Heart right ventricle (tissue), 16 donors: ENCODE measurements around the gene FAM32A. TPM values are rescaled to one million over a fixed set of nuclear protein-coding genes. Genes with fewer than 3 reads are reported as not detected.
A peak's percentile ranks its signal among the peaks of the same experiment; 100 is the strongest.

Experiments used
- ATAC-seq, 8 donors: fragments of 200-7000 bp; cut with Tn5 transposase; one replicate each; pipeline ENCODE4 v1.9.1; 2020; ENCODE audit warnings: mild to moderate bottlenecking in 8 of 8, moderate library complexity in 8 of 8, moderate number of reproducible peaks in 1 of 8
- DNase-seq, 2 donors: peaks; one replicate each; pipeline ENCODE4 v3.0.0-alpha.2; 2020
- H3K27ac ChIP-seq, 10 donors: fragments of 200-600 bp; sonication (generic) in 2 of 10; one replicate each; pipeline versions ENCODE4 v1.5.0 to v1.8.0; 2020 to 2022; ENCODE audit warnings: mild to moderate bottlenecking in 3 of 10
- H3K27me3 ChIP-seq, 7 donors: fragments of 200-600 bp; one replicate each; pipeline ENCODE4 v1.8.0; 2021 to 2022; ENCODE audit warnings: mild to moderate bottlenecking in 2 of 7
- H3K36me3 ChIP-seq, 9 donors: fragments of 200-600 bp; sonication (generic) in 1 of 9; one replicate each; pipeline versions ENCODE4 v1.5.0 to v1.8.0; 2020 to 2022; ENCODE audit warnings: mild to moderate bottlenecking in 2 of 9
- H3K4me1 ChIP-seq, 9 donors: fragments of 200-600 bp; sonication (generic) in 1 of 9; one replicate each; pipeline versions ENCODE4 v1.5.0 to v1.8.0; 2020 to 2022; ENCODE audit warnings: mild to moderate bottlenecking in 4 of 9
- H3K4me3 ChIP-seq, 10 donors: fragments of 200-600 bp; sonication (generic) in 2 of 10; one replicate each; pipeline versions ENCODE4 v1.5.0 to v1.8.0; 2020 to 2022; ENCODE audit warnings: mild to moderate bottlenecking in 7 of 10, moderate library complexity in 2 of 10
- H3K9me3 ChIP-seq, 11 donors: fragments of 200-600 bp in 10 of 11; sonication (generic) in 2 of 11; one replicate each; pipeline versions ENCODE4 v1.5.0 to v1.8.0; 2013 to 2022; ENCODE audit warnings: mild to moderate bottlenecking in 2 of 11, control low read depth in 1 of 11, moderate library complexity in 1 of 11
- WGBS, 2 donors: extraction: QIAGEN DNeasy Blood & Tissue Kit; methylation state at CpG; one replicate each; pipeline ENCODE4 v1.1.7; 2013; ENCODE audit warnings: inconsistent platforms in 1 of 2; 5-methylcytosine and 5-hydroxymethylcytosine counted together
- intact Hi-C, 10 donors: fragments of 100-400 bp; cut with DNase I; formaldehyde crosslinking; loops; one replicate each; pipeline versions ENCODE4 v1.11.1 to v1.14.2; 2022
- polyA plus RNA-seq, 2 donors: library from polyadenylated mRNA; stranded (reverse); fragments of 200-250 nt; gene quantifications; one replicate each; pipeline ENCODE4 v1.2.3, GENCODE V29; 2013
- total RNA-seq, 10 donors: library from RNA; stranded (reverse); fragmentation: NEBNext Ultra II Directional in 3 of 10; extraction: Animal tissue kit (Norgen Biotek cat#: 25700) in 3 of 10; gene quantifications; one replicate each; pipeline versions ENCODE4 v1.2.1 to v1.2.4, GENCODE V29; 2021 to 2023
- TF ChIP-seq, protein P1 (sequence below), 9 donors: fragments of 200-600 bp; sonication (generic) in 2 of 9; IDR thresholded peaks; one replicate each; pipeline versions ENCODE4 v1.5.0 to v1.8.0; 2021 to 2022; ENCODE audit warnings: antibody characterized with exemption in 9 of 9, mild to moderate bottlenecking in 5 of 9, moderate library complexity in 1 of 9
- donor health status: Arrhythmogenic right ventricular cardiomyopathy.
- donor health status: ischemic (EF 13 %, LVEDD 7.1; RV severe dilation, severe dysfunction).
- donor health status: healthy with polysubstance abuse.
- donor health status: DM: no; HTN: yes; CAD: no.
- donor health status: DM: no; HTN: no; CAD: no.
- donor health status: ischemic (EF 25% LVEDD 6.9; RV normal size, moderate dysfunction).
- donor health status: ischemic (EF 25% LVEDD 5.7; RV mildly dilated, moderate dysfunction).
- donor health status: healthy.
- donor health status: DM: yes; HTN: yes; CAD: no.
- donor health status: Ischemic cardiomyopathy.
- donor health status: ischemic (EF 35%, LVEDD 5.7; RV mildly dilated, moderate dysfunction).
- donor health status: nonischemic (EF 11% LVEDD 7.7; RV severe dilation, severe dysfunction).
- donor health status: DM: yes; HTN: yes; CAD: no.
- donor health status: PGD.
- donor health status: ischemic (EF 29% LVEDD 5.4; RV normal size, mild dysfunction).
- donor health status: nonischemic (EF 23%, LVEDD 6.1; RV moderate dilation, normal function).

The FAM32A gene
- total and polyA plus RNA-seq, 12 donors: 27.0 to 75.0 (median 34.3) TPM

GRCh38 chr19:16216744-16217670 lies 31.8 kb downstream of the FAM32A start:
- no peak for DNase-seq
- peak in 6 of 8 donors; percentile 13 to 74 (median 32) for ATAC-seq
- no peak overlapping the region for H3K27ac ChIP-seq
- no peaks in the 10 kb centered on the region for H3K27me3 ChIP-seq
- peaks cover 0 to 34% (median 23%) of the 10 kb centered on the region in 11 donors for H3K9me3 ChIP-seq
- intact Hi-C loops: no loop called here
- peaks cover 0 to 96% (median 27%) of the 10 kb centered on the region in 9 donors for H3K36me3 ChIP-seq
- WGBS, 2 donors: 87 to 91% methylated on average over 13 of the region's 13 CpGs
- TF ChIP-seq, protein P1, sequence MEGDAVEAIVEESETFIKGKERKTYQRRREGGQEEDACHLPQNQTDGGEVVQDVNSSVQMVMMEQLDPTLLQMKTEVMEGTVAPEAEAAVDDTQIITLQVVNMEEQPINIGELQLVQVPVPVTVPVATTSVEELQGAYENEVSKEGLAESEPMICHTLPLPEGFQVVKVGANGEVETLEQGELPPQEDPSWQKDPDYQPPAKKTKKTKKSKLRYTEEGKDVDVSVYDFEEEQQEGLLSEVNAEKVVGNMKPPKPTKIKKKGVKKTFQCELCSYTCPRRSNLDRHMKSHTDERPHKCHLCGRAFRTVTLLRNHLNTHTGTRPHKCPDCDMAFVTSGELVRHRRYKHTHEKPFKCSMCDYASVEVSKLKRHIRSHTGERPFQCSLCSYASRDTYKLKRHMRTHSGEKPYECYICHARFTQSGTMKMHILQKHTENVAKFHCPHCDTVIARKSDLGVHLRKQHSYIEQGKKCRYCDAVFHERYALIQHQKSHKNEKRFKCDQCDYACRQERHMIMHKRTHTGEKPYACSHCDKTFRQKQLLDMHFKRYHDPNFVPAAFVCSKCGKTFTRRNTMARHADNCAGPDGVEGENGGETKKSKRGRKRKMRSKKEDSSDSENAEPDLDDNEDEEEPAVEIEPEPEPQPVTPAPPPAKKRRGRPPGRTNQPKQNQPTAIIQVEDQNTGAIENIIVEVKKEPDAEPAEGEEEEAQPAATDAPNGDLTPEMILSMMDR (IDR thresholded peaks at IDR 0.05): no peak
- no peak overlapping the region for H3K4me3 ChIP-seq
- peaks cover 0 to 10% (median 0%) of the 10 kb centered on the region in 9 donors for H3K4me1 ChIP-seq

GRCh38 chr19:16217716-16218451 lies 32.7 kb downstream of the FAM32A start:
- intact Hi-C loops: no loop called here
- Histone ChIP-seq H3K27me3 (no peaks in the 10 kb centered on the region), H3K36me3 (peaks cover 0 to 96% (median 35%) of the 10 kb centered on the region in 9 donors), H3K4me1 (peaks cover 0 to 10% (median 0%) of the 10 kb centered on the region in 9 donors), H3K27ac (no peak overlapping the region), H3K9me3 (peaks cover 0 to 43% (median 27%) of the 10 kb centered on the region in 11 donors), H3K4me3 (no peak overlapping the region)
- DNase-seq (no peak), ATAC-seq (peak in 4 of 8 donors; percentile 10 to 53 (median 30))
- TF ChIP-seq, protein P1 (IDR thresholded peaks at IDR 0.05): no peak
- 89 to 96% methylated on average over 16 of the region's 16 CpGs for WGBS, 2 donors

DNA sequence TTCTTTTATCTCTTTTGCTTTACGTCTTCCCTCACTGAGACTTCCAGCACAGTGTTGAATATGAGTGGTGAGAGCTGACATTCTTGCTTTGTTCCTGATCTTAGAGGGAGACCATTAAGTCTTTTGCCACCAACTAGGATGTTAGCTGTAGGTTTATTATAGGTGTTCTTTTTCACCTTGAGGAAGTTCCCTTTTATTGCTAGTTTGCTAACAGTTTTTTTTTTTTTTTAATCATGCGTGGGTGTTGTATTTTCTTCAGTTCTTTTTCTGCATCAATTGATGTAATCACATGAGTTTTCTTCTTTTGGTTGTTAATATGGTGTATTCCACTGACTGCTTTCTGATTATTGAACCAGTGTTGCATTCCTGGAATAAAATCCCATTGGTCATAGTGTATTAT lies 33.6 kb downstream of the FAM32A start:
- ATAC-seq (no peak), DNase-seq (no peak)
- 86 to 96% methylated on average over 2 of the region's 2 CpGs for WGBS, 2 donors
- no peak overlapping the region for H3K4me3 ChIP-seq
- no peaks in the 10 kb centered on the region for H3K27me3 ChIP-seq
- peaks cover 0 to 10% (median 0%) of the 10 kb centered on the region in 9 donors for H3K4me1 ChIP-seq
- TF ChIP-seq, protein P1 (IDR thresholded peaks at IDR 0.05): no peak
- peaks cover 0 to 43% (median 27%) of the 10 kb centered on the region in 11 donors for H3K9me3 ChIP-seq
- H3K27ac ChIP-seq: no peak overlapping the region
- intact Hi-C loops: no loop called here
- H3K36me3 ChIP-seq: peaks cover 0 to 96% (median 45%) of the 10 kb centered on the region in 9 donors

DNA sequence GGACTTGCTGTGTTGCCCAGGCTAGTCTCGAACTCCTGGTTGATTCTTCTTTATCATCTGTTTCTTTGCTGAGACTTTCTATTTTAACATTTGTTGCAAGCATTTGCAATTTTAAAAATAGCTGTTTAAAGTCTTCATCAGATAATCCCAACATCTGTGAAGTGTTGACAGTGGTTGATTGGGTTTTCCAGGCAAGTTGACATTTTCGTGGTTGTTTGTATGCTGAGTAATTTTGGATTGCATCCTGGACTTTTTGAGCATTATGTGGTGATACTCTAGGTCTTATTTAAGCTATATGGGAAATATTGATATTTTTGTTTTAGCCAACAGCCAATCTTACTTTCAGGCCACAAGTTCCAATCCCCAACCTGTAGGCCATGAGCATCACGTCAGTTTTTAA lies 37.6 kb downstream of the FAM32A start:
- Histone ChIP-seq H3K9me3 (peaks cover 0 to 43% (median 27%) of the 10 kb centered on the region in 11 donors), H3K4me1 (no peaks in the 10 kb centered on the region), H3K36me3 (peaks cover 0 to 100% (median 70%) of the 10 kb centered on the region in 9 donors), H3K27ac (no peak overlapping the region), H3K4me3 (no peak overlapping the region), H3K27me3 (no peaks in the 10 kb centered on the region)
- DNase-seq: no peak
- 87 to 96% methylated on average over 3 of the region's 3 CpGs for WGBS, 2 donors
- no peak for ATAC-seq
- TF ChIP-seq, protein P1 (IDR thresholded peaks at IDR 0.05): no peak
- intact Hi-C loops: no loop called here
